GM12874 (cell line): ENCODE data around the gene NAIF1.

ENCODE experiments used
- TF ChIP-seq, protein P1 (sequence below): IDR thresholded peaks from 2 replicates; pipeline ENCODE4 v1.5.1; 2011; ENCODE audit warnings: low read depth, mild to moderate bottlenecking, control low read depth, low read length, moderate library complexity; ENCODE audit not compliant: insufficient read depth

NAIF1 gene

DNA sequence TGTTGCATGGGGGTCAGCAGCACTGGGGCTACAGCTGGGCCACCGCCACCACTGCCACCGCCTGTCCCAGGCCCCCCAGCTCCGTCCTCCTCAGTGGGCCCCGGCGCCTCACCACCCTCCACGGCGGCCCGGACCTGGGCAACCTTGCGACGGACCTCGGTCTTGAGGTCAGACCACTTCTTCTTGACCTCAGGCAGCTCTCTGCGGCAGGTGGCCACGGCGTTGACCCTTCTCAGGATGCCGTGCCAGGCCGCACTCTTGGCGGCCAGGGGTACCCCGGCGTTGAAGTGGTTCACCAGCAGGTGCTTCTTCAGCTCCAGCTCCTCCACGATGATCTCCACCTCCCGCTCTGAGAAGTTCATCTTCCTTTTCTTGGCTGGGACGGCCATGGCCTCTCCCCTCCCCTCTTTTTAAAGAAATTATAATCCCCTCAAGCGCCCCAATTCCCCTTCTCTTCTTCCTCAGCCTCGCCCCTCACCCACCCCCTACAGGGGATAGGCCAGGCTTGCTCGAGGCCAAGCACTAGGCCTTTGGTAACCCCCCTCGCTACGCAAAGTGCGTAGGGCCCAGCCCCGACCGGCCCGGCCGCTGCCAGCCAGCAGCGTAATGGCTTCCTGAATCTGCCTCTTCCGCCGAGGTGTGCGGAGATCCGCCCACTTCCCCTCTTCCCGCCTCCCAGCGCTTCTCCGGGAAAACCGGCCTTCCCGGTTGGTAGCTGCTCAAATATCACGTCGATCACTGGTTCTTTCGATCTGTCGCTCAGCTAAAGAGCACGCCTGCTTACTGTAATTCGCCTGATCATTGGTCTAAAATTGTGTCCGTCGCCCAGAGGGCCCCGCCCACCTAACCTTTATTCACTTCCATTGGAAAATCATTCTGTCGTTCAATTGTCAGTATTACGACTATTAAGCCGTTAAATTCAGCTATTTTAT, at the start of gene NAIF1:
TSS of gene NAIF1 (minus strand) at position 608 of the 932 bp plus-strand sequence. CDS start at position 389, 219 bp downstream.
- TF ChIP-seq, protein P1, sequence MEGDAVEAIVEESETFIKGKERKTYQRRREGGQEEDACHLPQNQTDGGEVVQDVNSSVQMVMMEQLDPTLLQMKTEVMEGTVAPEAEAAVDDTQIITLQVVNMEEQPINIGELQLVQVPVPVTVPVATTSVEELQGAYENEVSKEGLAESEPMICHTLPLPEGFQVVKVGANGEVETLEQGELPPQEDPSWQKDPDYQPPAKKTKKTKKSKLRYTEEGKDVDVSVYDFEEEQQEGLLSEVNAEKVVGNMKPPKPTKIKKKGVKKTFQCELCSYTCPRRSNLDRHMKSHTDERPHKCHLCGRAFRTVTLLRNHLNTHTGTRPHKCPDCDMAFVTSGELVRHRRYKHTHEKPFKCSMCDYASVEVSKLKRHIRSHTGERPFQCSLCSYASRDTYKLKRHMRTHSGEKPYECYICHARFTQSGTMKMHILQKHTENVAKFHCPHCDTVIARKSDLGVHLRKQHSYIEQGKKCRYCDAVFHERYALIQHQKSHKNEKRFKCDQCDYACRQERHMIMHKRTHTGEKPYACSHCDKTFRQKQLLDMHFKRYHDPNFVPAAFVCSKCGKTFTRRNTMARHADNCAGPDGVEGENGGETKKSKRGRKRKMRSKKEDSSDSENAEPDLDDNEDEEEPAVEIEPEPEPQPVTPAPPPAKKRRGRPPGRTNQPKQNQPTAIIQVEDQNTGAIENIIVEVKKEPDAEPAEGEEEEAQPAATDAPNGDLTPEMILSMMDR: no peak

- TF ChIP-seq, protein P1: no peak
Measured at GRCh38 chr9:128116104-128117083, 49.3 kb upstream of the NAIF1 start.

DNA sequence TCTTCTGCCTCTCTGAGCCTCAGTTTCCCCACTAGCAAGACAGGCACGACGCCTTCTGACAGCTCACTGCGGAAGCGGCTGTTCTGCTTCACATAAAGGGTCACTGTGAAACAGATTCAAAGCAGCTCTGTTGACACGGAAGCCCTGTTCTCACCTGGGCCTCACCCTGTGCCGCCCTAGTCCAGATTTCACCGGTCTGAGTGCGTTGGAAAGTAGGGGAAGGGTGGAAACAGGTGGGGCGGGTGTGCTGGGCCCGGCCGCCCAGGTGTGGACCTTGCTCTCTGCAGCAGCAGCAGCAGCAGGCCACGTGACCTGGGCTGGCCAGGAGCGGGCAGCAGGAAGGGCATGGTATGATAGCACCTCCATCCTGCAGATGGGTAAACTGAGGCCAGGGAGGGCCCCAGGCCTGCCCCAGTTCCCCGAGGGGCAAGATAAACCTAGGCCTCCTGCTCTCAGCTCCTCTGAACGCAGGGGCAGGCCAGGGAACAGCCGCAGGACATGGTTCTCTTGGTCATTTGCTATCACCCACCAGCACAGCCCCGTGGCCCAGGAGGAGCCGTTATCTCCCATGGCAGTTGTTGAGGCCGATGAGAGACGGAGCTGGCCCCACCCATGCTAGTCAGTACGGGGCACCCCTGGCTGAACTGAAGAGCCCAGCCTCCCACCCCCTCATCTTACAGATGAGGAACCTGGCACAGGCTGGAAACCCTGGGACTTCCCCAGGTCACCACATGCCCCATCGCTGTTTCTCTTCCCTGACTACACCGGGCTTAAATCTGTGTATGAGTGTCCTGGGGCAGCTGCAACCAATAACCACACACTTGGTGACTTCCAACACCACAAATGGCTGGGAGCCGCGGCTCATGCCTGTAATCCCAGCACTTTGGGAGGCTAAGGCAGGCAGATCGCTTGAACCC, 48.3 kb upstream of the NAIF1 start:
- TF ChIP-seq, protein P1: no peak

GRCh38 chr9:128114326-128115186, 47.4 kb upstream of the NAIF1 start:
- TF ChIP-seq, protein P1: no peak

DNA sequence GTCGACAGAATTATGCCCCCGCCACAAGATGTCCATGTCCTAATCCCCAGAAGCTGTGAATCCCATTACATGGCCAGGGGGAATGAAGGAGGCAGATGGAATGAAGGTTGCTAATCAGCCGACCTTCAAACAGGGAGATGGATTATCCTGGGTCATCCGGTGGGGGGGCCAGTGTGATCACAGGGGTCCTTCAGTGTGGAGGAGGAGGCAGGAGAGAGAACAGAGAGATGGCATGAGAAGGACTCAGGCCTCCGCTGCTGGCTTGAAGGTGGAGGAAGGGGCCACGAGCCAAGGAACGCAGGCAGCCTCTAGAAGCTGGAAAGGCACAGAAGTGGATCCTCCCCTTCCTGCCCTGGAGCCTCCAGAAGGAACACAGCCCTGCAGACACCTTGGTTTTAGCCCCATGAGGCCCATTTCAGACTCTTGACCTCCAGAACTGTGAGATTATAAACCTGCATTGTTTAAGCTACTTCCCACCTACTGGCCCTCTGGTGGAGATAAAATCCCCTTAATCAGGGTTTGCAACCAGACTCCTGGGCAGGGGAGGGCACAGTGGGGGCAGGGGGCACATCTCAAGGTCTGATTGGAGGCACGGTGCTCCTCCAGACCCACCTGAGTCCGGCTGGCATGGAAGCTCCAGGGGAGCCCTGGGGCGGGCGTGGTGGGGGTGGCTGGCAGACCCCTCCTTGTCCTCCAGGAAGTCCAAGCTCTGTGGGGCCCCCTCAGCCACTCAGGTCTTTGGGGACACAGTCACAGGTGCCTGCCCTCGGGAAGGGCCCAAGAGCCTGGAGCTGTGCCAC, 46.6 kb upstream of the NAIF1 start:
- TF ChIP-seq, protein P1: no peak
